GM20000 (cell line): ENCODE data around the gene ELMOD3.
"Not testable (repeated sequence)": the region's sequence is repeated elsewhere in the genome, so short reads cannot be mapped to it uniquely, and the experiment has no call there.

ENCODE experiments used
- DNase-seq: peaks from one replicate; pipeline ENCODE4 v3.0.0; 2012; ENCODE audit warnings: low spot score
- CTCF ChIP-seq: IDR thresholded peaks from 2 replicates; pipeline ENCODE4 v1.5.1; 2012; ENCODE audit warnings: mild to moderate bottlenecking, control low read depth; ENCODE audit errors: extremely low read depth, missing control alignments

The ELMOD3 gene

GRCh38 chr2:85411405-85411748, 56.8 kb downstream of the ELMOD3 start:
- TF ChIP-seq CTCF = no peak
- DNase-seq = no peak

- DNase-seq = no peak
- no peak for TF ChIP-seq CTCF
Observed at GRCh38 chr2:85413592-85414420, 59.2 kb downstream of the ELMOD3 start.

GRCh38 chr2:85414421-85414759, 59.8 kb downstream of the ELMOD3 start:
- DNase-seq = not testable (repeated sequence)

GRCh38 chr2:85414761-85415553, 60.4 kb downstream of the ELMOD3 start:
- no peak for DNase-seq
- TF ChIP-seq CTCF = no peak

- no peak for DNase-seq
- no peak for TF ChIP-seq CTCF
Observed at GRCh38 chr2:85415980-85416650, 61.5 kb downstream of the ELMOD3 start.

- no peak for TF ChIP-seq CTCF
- DNase-seq = peak; percentile 92
Observed at GRCh38 chr2:85418132-85419008, 63.8 kb downstream of the ELMOD3 start, which contains the start of gene SH2D6. Gene SH2D6, plus strand, starts transcription at chr2:85418714. Its CDS starts 10,752 bp downstream, at chr2:85429466.

- DNase-seq = no peak
- no peak for TF ChIP-seq CTCF
Observed at GRCh38 chr2:85419009-85419675, 64.6 kb downstream of the ELMOD3 start.
